ENCODE data around the gene ATN1.
A peak's percentile ranks its signal among the peaks of the same experiment; 100 is the strongest.

DNA sequence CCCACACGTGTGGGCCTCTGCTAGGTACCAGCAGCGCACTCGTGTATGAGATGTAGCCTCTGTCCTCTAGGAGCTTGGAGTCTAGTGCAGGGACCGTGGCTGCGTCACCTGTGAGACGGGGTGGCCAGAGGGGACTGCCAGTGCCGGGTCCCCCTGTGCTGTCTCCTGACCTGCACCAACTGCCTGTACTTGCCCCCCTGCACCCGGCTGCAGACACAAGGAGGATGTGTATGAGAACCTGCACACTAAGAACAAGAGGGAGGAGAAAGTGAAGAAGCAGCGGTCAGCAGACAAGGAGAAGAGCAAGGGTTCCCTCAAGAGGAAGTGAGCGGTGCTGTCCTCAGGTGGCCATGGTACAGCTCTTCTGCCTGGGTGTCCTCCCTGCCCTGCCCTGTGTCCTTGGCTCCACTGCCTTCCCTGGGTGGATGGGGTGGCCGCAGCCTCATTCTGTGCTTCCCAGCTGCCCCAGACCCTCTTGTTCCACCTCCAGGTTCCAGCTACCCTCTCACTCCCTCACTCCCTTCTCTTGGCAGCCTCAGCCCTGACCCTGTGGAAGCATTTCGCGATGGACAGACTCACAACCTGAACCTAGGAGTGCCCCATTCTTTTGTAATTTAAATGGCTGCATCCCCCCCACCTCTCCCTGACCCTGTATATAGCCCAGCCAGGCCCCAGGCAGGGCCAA, 33.0 kb downstream of the ATN1 start:
- TF ChIP-seq, protein P1, sequence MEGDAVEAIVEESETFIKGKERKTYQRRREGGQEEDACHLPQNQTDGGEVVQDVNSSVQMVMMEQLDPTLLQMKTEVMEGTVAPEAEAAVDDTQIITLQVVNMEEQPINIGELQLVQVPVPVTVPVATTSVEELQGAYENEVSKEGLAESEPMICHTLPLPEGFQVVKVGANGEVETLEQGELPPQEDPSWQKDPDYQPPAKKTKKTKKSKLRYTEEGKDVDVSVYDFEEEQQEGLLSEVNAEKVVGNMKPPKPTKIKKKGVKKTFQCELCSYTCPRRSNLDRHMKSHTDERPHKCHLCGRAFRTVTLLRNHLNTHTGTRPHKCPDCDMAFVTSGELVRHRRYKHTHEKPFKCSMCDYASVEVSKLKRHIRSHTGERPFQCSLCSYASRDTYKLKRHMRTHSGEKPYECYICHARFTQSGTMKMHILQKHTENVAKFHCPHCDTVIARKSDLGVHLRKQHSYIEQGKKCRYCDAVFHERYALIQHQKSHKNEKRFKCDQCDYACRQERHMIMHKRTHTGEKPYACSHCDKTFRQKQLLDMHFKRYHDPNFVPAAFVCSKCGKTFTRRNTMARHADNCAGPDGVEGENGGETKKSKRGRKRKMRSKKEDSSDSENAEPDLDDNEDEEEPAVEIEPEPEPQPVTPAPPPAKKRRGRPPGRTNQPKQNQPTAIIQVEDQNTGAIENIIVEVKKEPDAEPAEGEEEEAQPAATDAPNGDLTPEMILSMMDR (IDR thresholded peaks at IDR 0.05) = peak in 1 of 5 experiments; percentile 35
- TF ChIP-seq POLR2A (IDR thresholded peaks at IDR 0.05) = no peak

All from transverse colon (tissue), 3 donors.